ENCODE results near the gene CCR7. TPM values are rescaled to one million over a fixed set of nuclear protein-coding genes. Genes with fewer than 3 reads are reported as not detected.

The CCR7 gene
- total and polyA plus RNA-seq, 2 experiments from 2014 or later, result not detected

GRCh38 chr17:40538019-40538935, 27.0 kb downstream of the CCR7 start:
- TF ChIP-seq CTCF (IDR thresholded peaks at IDR 0.05; ENCODE audit: low read depth, low read length), result no peak
- H3K27ac ChIP-seq, result no peak overlapping the region

GRCh38 chr17:40536295-40537171, 28.7 kb downstream of the CCR7 start:
- no peaks in the 10 kb centered on the region for H3K36me3 ChIP-seq
- no peak for TF ChIP-seq CTCF (IDR thresholded peaks at IDR 0.05; ENCODE audit: low read depth, low read length)
- no peaks in the 10 kb centered on the region for H3K9me3 ChIP-seq (ENCODE audit: low read depth)
- no peaks in the 10 kb centered on the region for H3K27me3 ChIP-seq
- peaks cover 43% of the 10 kb centered on the region for H3K4me1 ChIP-seq (ENCODE audit: low read depth)
- peak overlapping the region; percentile 96 for H3K27ac ChIP-seq
- peak; percentile 62 to 65 for DNase-seq (ENCODE audit: low read depth in 1 of 2, low spot score in 1 of 2)
- H3K4me3 ChIP-seq, result no peak overlapping the region

More at GRCh38 chr17:40538019-40538935, 27.0 kb downstream of the CCR7 start:
- Histone ChIP-seq H3K4me3 (no peak overlapping the region), H3K4me1 (ENCODE audit: low read depth) (peaks cover 44% of the 10 kb centered on the region), H3K9me3 (ENCODE audit: low read depth) (no peaks in the 10 kb centered on the region), H3K36me3 (no peaks in the 10 kb centered on the region), H3K27me3 (no peaks in the 10 kb centered on the region)
- DNase-seq (ENCODE audit: low read depth in 1 of 2, low spot score in 1 of 2), result no peak

GRCh38 chr17:40535924-40536294, 29.4 kb downstream of the CCR7 start:
- DNase-seq (ENCODE audit: low read depth in 1 of 2, low spot score in 1 of 2), result peak in 1 of 2 donors; percentile 83
- Histone ChIP-seq H3K9me3 (ENCODE audit: low read depth) (no peaks in the 10 kb centered on the region), H3K27me3 (no peaks in the 10 kb centered on the region), H3K36me3 (no peaks in the 10 kb centered on the region), H3K27ac (peak overlapping the region; percentile 96), H3K4me3 (no peak overlapping the region), H3K4me1 (ENCODE audit: low read depth) (peaks cover 40% of the 10 kb centered on the region)
- TF ChIP-seq CTCF (IDR thresholded peaks at IDR 0.05; ENCODE audit: low read depth, low read length), result no peak

- no peak for TF ChIP-seq CTCF (IDR thresholded peaks at IDR 0.05; ENCODE audit: low read depth, low read length)
- no peaks in the 10 kb centered on the region for H3K27me3 ChIP-seq
- H3K4me3 ChIP-seq, result no peak overlapping the region
- H3K27ac ChIP-seq, result peak overlapping the region; percentile 96
- H3K9me3 ChIP-seq (ENCODE audit: low read depth), result no peaks in the 10 kb centered on the region
- no peaks in the 10 kb centered on the region for H3K36me3 ChIP-seq
- peaks cover 38% of the 10 kb centered on the region for H3K4me1 ChIP-seq (ENCODE audit: low read depth)
- DNase-seq (ENCODE audit: low read depth in 1 of 2, low spot score in 1 of 2), result no peak
Observed at GRCh38 chr17:40535438-40535837, 29.8 kb downstream of the CCR7 start.

- TF ChIP-seq CTCF (IDR thresholded peaks at IDR 0.05; ENCODE audit: low read depth, low read length), result no peak
- peak in 1 of 2 donors; percentile 46 for DNase-seq (ENCODE audit: low read depth in 1 of 2, low spot score in 1 of 2)
- Histone ChIP-seq H3K9me3 (ENCODE audit: low read depth) (no peaks in the 10 kb centered on the region), H3K36me3 (no peaks in the 10 kb centered on the region), H3K4me1 (ENCODE audit: low read depth) (peaks cover 33% of the 10 kb centered on the region), H3K27me3 (no peaks in the 10 kb centered on the region), H3K4me3 (no peak overlapping the region), H3K27ac (peak overlapping the region; percentile 96)
Observed at GRCh38 chr17:40534371-40535189, 30.7 kb downstream of the CCR7 start.
